ENCODE measurements around the gene MARCHF10.
A peak's percentile ranks its signal among the peaks of the same experiment; 100 is the strongest.

The MARCHF10 gene

GRCh38 chr17:62809656-62810055 is 1.5 kb upstream of the MARCHF10 start:
- no peak overlapping the region for H3K27ac ChIP-seq (ENCODE audit: poor library complexity, severe bottlenecking)
- DNase-seq (ENCODE audit: low spot score), result no peak
- H3K36me3 ChIP-seq (ENCODE audit: low read depth), result no peaks in the 10 kb centered on the region
- peaks cover 3% of the 10 kb centered on the region for H3K9me3 ChIP-seq (ENCODE audit: severe bottlenecking)
- no peak overlapping the region for H3K4me3 ChIP-seq (ENCODE audit: severe bottlenecking)
- no peak for TF ChIP-seq CTCF (IDR thresholded peaks at IDR 0.05; ENCODE audit: poor library complexity, severe bottlenecking)
- no peak for ATAC-seq (ENCODE audit: low read depth)
- H3K4me1 ChIP-seq (ENCODE audit: insufficient read depth, poor library complexity, severe bottlenecking), result peaks cover 22% of the 10 kb centered on the region
- H3K27me3 ChIP-seq (ENCODE audit: insufficient read depth, poor library complexity, severe bottlenecking), result no peaks in the 10 kb centered on the region

GRCh38 chr17:62808576-62808970 is 459 bp upstream of the MARCHF10 start:
- DNase-seq (ENCODE audit: low spot score) (no peak), ATAC-seq (ENCODE audit: low read depth) (no peak)
- H3K27ac ChIP-seq (ENCODE audit: poor library complexity, severe bottlenecking), result peak overlapping the region; percentile 96
- H3K9me3 ChIP-seq (ENCODE audit: severe bottlenecking), result no peaks in the 10 kb centered on the region
- H3K4me1 ChIP-seq (ENCODE audit: insufficient read depth, poor library complexity, severe bottlenecking), result peaks cover 26% of the 10 kb centered on the region
- no peaks in the 10 kb centered on the region for H3K27me3 ChIP-seq (ENCODE audit: insufficient read depth, poor library complexity, severe bottlenecking)
- TF ChIP-seq CTCF (IDR thresholded peaks at IDR 0.05; ENCODE audit: poor library complexity, severe bottlenecking), result no peak
- H3K4me3 ChIP-seq (ENCODE audit: severe bottlenecking), result no peak overlapping the region
- H3K36me3 ChIP-seq (ENCODE audit: low read depth), result no peaks in the 10 kb centered on the region

GRCh38 chr17:62805234-62805633 is 2.9 kb downstream of the MARCHF10 start:
- Histone ChIP-seq H3K4me3 (ENCODE audit: severe bottlenecking) (no peak overlapping the region), H3K9me3 (ENCODE audit: severe bottlenecking) (no peaks in the 10 kb centered on the region), H3K27ac (ENCODE audit: poor library complexity, severe bottlenecking) (peak overlapping the region; percentile 96), H3K36me3 (ENCODE audit: low read depth) (no peaks in the 10 kb centered on the region), H3K27me3 (ENCODE audit: insufficient read depth, poor library complexity, severe bottlenecking) (no peaks in the 10 kb centered on the region), H3K4me1 (ENCODE audit: insufficient read depth, poor library complexity, severe bottlenecking) (peaks cover 34% of the 10 kb centered on the region)
- peak; percentile 11; the same call in 1 of the 3 replicates for ATAC-seq (ENCODE audit: low read depth)
- DNase-seq (ENCODE audit: low spot score), result no peak
- TF ChIP-seq CTCF (IDR thresholded peaks at IDR 0.05; ENCODE audit: poor library complexity, severe bottlenecking), result no peak

GRCh38 chr17:62804822-62805221 is 3.3 kb downstream of the MARCHF10 start:
- Histone ChIP-seq H3K9me3 (ENCODE audit: severe bottlenecking) (no peaks in the 10 kb centered on the region), H3K36me3 (ENCODE audit: low read depth) (no peaks in the 10 kb centered on the region), H3K27ac (ENCODE audit: poor library complexity, severe bottlenecking) (peak overlapping the region; percentile 96), H3K4me3 (ENCODE audit: severe bottlenecking) (no peak overlapping the region), H3K27me3 (ENCODE audit: insufficient read depth, poor library complexity, severe bottlenecking) (no peaks in the 10 kb centered on the region), H3K4me1 (ENCODE audit: insufficient read depth, poor library complexity, severe bottlenecking) (peaks cover 38% of the 10 kb centered on the region)
- peak; percentile 91 for ATAC-seq (ENCODE audit: low read depth)
- peak; percentile 87 for DNase-seq (ENCODE audit: low spot score)
- no peak for TF ChIP-seq CTCF (IDR thresholded peaks at IDR 0.05; ENCODE audit: poor library complexity, severe bottlenecking)

- Histone ChIP-seq H3K27ac (ENCODE audit: poor library complexity, severe bottlenecking) (peak overlapping the region; percentile 96), H3K9me3 (ENCODE audit: severe bottlenecking) (no peaks in the 10 kb centered on the region), H3K27me3 (ENCODE audit: insufficient read depth, poor library complexity, severe bottlenecking) (no peaks in the 10 kb centered on the region), H3K36me3 (ENCODE audit: low read depth) (no peaks in the 10 kb centered on the region), H3K4me1 (ENCODE audit: insufficient read depth, poor library complexity, severe bottlenecking) (peaks cover 38% of the 10 kb centered on the region), H3K4me3 (ENCODE audit: severe bottlenecking) (no peak overlapping the region)
- DNase-seq (ENCODE audit: low spot score), result no peak
- TF ChIP-seq CTCF (IDR thresholded peaks at IDR 0.05; ENCODE audit: poor library complexity, severe bottlenecking), result no peak
- ATAC-seq (ENCODE audit: low read depth), result no peak
Observed at GRCh38 chr17:62804025-62804424, 4.1 kb downstream of the MARCHF10 start.

All from RWPE2 (cell line).